ENCODE measurements around the gene DPEP1. TPM values are rescaled to one million over a fixed set of nuclear protein-coding genes. Genes with fewer than 3 reads are reported as not detected.

Gene DPEP1
- total RNA-seq, 1 donor, result not detected

DNA sequence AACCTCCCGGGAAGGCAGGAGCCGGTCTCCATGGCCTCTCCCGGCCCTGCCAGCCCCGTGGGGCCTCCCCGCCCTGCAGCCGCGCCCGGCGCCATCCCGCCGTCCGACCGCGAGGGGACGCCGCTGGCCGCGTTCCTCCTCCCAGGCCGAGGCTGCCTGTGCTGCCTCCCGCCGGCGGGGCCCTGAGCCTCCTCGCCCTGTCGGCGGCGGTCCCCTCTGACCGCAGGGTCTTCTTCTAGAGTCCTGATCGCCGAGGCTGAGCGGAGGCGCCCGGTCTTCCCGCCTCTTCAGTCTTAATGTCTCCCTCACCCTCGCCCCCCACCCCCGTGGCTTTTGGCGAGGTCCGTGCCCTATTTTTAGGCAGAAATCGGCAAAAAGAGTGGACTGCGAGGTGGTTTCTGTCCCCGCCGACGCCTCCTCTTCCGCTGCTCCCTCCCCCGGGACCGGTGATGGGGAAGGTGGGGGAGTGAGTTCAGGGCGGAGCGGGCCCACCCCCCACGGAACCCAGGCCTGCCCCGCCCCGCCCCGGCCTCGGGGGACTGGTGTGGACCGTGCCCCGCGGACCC lies 38.7 kb upstream of the DPEP1 start:
- Histone ChIP-seq H3K4me1 (ENCODE audit: insufficient read depth, low read length) (peaks cover 18% of the 10 kb centered on the region), H3K27me3 (ENCODE audit: insufficient read depth, low read length) (peaks cover 8% of the 10 kb centered on the region), H3K4me3 (ENCODE audit: low read length) (no peak overlapping the region), H3K9me3 (ENCODE audit: low read depth, low read length) (no peaks in the 10 kb centered on the region)

GRCh38 chr16:89575247-89576152 lies 37.9 kb upstream of the DPEP1 start, which contains the start of gene CPNE7:
Gene CPNE7 (plus strand): TSS chr16:89575758. CDS start chr16:89575898, 140 bp downstream.
- Histone ChIP-seq H3K4me3 (ENCODE audit: low read length) (no peak within 1 kb of the TSS), H3K4me1 (ENCODE audit: insufficient read depth, low read length) (peaks cover 18% of the 10 kb centered on the region), H3K9me3 (ENCODE audit: low read depth, low read length) (no peaks in the 10 kb centered on the region), H3K27me3 (ENCODE audit: insufficient read depth, low read length) (peaks cover 8% of the 10 kb centered on the region)

GRCh38 chr16:89576153-89577054 lies 37.0 kb upstream of the DPEP1 start:
- no peaks in the 10 kb centered on the region for H3K9me3 ChIP-seq (ENCODE audit: low read depth, low read length)
- H3K27me3 ChIP-seq (ENCODE audit: insufficient read depth, low read length), result peaks cover 8% of the 10 kb centered on the region
- peaks cover 18% of the 10 kb centered on the region for H3K4me1 ChIP-seq (ENCODE audit: insufficient read depth, low read length)
- no peak overlapping the region for H3K4me3 ChIP-seq (ENCODE audit: low read length)

DNA sequence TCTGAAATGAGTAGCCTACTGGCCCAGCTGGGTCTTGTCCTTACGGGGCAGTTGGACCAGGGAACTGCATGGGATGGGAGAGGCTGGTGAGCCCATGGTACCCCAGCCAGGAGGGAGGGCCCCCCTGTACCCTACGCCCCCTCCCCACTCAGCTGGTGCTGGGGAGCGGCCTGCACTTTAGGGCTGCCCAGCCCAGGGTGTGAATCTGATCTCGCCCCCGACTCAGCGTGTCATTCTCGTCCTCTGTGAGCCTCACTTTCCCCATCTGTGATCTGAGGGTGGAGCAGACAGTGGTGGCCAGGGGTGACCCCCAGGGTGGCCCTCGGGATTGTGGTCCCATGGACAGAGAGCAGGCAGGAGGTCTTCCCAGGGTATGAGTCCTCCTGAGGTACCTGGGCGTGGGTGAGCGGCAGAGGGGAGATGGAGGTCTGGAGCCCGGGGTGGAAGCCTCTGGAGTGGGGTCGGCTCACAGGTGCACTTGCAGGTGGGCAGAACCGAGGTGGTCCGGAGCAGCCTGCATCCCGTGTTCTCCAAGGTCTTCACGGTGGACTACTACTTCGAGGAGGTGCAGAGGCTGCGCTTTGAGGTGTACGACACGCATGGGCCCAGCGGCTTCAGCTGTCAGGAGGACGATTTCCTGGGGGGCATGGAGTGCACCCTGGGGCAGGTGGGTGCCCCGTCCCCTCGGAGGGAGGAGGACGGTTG lies 36.2 kb upstream of the DPEP1 start:
- Histone ChIP-seq H3K4me1 (ENCODE audit: insufficient read depth, low read length) (peaks cover 14% of the 10 kb centered on the region), H3K27me3 (ENCODE audit: insufficient read depth, low read length) (peaks cover 8% of the 10 kb centered on the region), H3K4me3 (ENCODE audit: low read length) (no peak overlapping the region), H3K9me3 (ENCODE audit: low read depth, low read length) (no peaks in the 10 kb centered on the region)

GRCh38 chr16:89579351-89579750 lies 34.1 kb upstream of the DPEP1 start:
- no peak overlapping the region for H3K4me3 ChIP-seq (ENCODE audit: low read length)

DNA sequence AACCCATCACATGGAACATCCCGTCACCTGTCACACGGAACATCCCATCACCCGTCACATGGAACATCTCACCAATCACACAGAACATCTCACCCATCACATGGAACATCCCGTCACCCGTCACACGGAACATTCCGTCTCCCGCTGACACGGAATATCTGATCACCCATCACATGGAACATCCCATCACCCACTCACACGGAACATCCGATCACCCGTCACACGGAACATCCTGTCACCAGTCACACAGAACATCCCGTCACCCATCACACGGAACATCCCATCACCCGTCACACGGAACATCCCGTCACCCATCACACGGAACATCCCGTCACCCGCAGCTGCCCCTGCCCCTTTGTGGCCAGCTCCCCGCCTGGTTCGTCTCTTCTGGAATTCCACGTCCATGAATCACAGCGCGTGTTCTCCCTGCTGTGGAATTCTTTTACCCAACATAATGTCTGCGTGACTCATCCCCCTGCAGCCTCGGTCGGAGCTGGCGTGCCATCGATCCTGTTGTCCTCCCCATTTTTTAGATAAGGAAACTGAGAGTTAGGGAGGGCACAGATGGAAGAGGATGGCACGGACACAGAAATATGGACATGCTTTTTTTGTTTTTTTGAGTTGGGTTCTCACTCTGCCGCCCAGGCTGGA lies 32.3 kb upstream of the DPEP1 start:
- no peak overlapping the region for H3K4me3 ChIP-seq (ENCODE audit: low read length)
- H3K27me3 ChIP-seq (ENCODE audit: insufficient read depth, low read length), result no peaks in the 10 kb centered on the region
- no peaks in the 10 kb centered on the region for H3K4me1 ChIP-seq (ENCODE audit: insufficient read depth, low read length)
- no peaks in the 10 kb centered on the region for H3K9me3 ChIP-seq (ENCODE audit: low read depth, low read length)

More at GRCh38 chr16:89579351-89579750, 34.1 kb upstream of the DPEP1 start:
- Histone ChIP-seq H3K9me3 (ENCODE audit: low read depth, low read length) (no peaks in the 10 kb centered on the region), H3K27me3 (ENCODE audit: insufficient read depth, low read length) (peaks cover 2% of the 10 kb centered on the region), H3K4me1 (ENCODE audit: insufficient read depth, low read length) (peaks cover 9% of the 10 kb centered on the region)

DNA sequence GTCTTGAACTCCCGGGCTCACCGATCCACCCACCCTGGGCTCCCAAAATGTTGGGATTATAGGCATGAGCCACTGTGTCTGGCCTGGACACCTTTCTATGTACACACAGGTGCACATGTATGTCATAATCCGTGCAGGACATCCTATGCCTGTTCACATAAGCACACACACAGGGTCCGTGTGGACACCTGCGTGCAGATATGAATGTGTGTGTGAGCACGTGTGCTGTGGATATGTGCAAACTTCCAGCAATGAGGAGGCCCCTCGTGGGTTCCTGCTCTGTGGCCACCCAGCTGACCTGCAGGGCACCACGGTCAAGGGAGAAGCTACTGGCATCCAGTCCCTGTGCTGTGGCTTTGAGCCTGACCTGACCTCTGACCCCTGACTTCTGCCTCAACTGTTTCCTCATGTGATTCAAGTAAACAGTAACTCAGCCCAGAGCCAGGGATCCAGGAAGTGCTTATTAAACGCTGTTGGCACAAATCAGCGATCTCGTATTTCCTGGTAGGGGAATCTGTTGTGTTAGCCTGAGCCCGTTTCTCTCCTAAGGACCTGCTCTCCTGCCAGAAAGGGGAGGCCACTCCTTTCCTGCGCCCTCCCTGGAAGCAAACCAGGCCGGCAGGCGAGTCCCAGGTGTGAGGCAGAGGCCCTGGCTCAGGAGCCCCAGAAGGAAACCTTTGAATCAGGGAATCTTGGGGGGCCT lies 31.4 kb upstream of the DPEP1 start:
- no peaks in the 10 kb centered on the region for H3K27me3 ChIP-seq (ENCODE audit: insufficient read depth, low read length)
- no peaks in the 10 kb centered on the region for H3K4me1 ChIP-seq (ENCODE audit: insufficient read depth, low read length)
- no peak overlapping the region for H3K4me3 ChIP-seq (ENCODE audit: low read length)
- no peaks in the 10 kb centered on the region for H3K9me3 ChIP-seq (ENCODE audit: low read depth, low read length)

GRCh38 chr16:89582614-89583196 lies 30.7 kb upstream of the DPEP1 start:
- Histone ChIP-seq H3K27me3 (ENCODE audit: insufficient read depth, low read length) (no peaks in the 10 kb centered on the region), H3K4me1 (ENCODE audit: insufficient read depth, low read length) (no peaks in the 10 kb centered on the region), H3K4me3 (ENCODE audit: low read length) (no peak overlapping the region), H3K9me3 (ENCODE audit: low read depth, low read length) (no peaks in the 10 kb centered on the region)

GRCh38 chr16:89583197-89583894 lies 30.1 kb upstream of the DPEP1 start:
- Histone ChIP-seq H3K4me3 (ENCODE audit: low read length) (no peak overlapping the region), H3K27me3 (ENCODE audit: insufficient read depth, low read length) (no peaks in the 10 kb centered on the region), H3K9me3 (ENCODE audit: low read depth, low read length) (no peaks in the 10 kb centered on the region), H3K4me1 (ENCODE audit: insufficient read depth, low read length) (no peaks in the 10 kb centered on the region)

DNA sequence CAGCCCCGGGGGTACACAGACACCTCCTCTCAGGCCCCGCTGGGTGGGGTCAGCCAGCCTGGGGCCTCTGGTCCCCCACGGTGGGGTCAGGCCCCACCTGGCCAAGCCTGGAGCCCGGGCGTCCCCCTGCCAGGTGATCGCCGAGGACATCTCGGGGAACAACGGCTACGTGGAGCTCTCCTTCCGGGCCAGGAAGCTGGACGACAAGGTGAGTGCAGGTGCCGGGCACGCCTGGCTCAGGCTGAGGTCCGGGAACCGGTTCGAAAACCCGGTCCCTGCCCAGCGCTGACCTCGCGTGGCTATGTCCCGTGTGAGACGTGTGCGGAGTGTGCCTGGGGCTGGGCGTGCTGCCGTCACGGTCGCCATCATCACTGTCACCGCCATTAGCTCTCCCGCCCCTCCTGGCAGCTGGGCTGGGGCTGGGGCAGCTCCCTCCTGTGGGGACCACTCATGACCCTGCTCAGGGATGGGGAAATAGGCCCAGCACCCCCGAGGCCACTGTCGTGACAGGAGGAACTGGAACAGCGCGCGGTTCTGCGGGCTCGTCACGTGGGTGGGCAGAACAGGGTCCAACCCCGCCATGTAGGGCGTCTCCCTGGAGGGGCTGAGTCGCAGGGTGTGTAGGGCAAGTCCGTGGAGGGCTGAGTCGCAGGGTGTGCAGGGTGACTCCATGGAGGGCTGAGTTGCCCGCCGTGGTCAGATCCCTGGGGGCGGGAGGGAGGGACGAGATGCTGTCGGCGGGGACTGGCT lies 29.4 kb upstream of the DPEP1 start:
- H3K4me1 ChIP-seq (ENCODE audit: insufficient read depth, low read length), result no peaks in the 10 kb centered on the region
- no peaks in the 10 kb centered on the region for H3K27me3 ChIP-seq (ENCODE audit: insufficient read depth, low read length)
- H3K4me3 ChIP-seq (ENCODE audit: low read length), result no peak overlapping the region
- no peaks in the 10 kb centered on the region for H3K9me3 ChIP-seq (ENCODE audit: low read depth, low read length)

DNA sequence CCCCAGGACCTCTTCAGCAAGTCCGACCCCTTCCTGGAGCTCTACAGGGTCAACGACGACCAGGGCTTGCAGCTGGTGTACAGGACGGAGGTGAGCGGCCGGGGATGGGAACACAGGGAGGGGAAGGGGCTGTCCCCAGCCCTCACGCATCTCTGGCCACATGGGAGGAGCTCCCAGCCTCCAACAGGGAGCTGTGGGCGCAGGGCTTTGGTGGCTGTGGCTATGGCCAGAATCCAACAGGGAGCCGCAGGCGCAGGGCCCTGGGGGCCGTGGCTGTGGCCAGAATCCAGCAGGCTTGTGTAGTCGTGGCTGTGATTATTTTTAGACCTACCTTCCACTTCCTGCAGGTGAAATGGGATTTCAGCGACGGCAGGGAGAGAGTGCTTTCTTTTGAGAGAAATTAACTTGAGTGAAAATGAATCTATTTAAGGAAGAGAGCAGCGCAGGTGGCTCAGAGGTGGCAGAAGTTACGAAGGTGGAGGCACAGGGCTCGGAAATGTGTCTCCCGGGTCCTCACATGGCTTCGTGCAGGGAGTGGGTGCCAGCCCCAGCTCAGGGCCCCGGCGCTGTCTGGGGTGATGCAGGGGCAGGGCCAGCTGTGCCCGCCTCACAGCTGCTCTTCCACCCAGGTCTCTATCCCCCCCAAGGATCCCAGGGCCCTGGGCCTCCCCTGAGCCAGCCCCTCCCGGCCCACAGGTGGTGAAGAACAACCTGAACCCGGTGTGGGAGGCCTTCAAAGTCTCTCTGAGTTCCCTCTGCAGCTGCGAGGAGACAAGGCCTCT lies 28.5 kb upstream of the DPEP1 start:
- no peak overlapping the region for H3K4me3 ChIP-seq (ENCODE audit: low read length)
- H3K27me3 ChIP-seq (ENCODE audit: insufficient read depth, low read length), result no peaks in the 10 kb centered on the region
- no peaks in the 10 kb centered on the region for H3K4me1 ChIP-seq (ENCODE audit: insufficient read depth, low read length)
- H3K9me3 ChIP-seq (ENCODE audit: low read depth, low read length), result no peaks in the 10 kb centered on the region

GRCh38 chr16:89586218-89586617 lies 27.2 kb upstream of the DPEP1 start:
- H3K27me3 ChIP-seq (ENCODE audit: insufficient read depth, low read length), result no peaks in the 10 kb centered on the region
- H3K4me1 ChIP-seq (ENCODE audit: insufficient read depth, low read length), result no peaks in the 10 kb centered on the region
- H3K4me3 ChIP-seq (ENCODE audit: low read length), result no peak overlapping the region
- no peaks in the 10 kb centered on the region for H3K9me3 ChIP-seq (ENCODE audit: low read depth, low read length)
